WI38 (cell line): ENCODE measurements around the gene WWC2.

Source experiments
- H3K4me3 ChIP-seq: 2 replicates; pipeline ENCODE4 v1.5.1; 2011; ENCODE audit warnings: low read depth, mild to moderate bottlenecking, control low read depth, low read length
- TF ChIP-seq, protein P1 (sequence below): IDR thresholded peaks from 2 replicates; pipeline ENCODE4 v1.5.1; 2012; ENCODE audit warnings: low read depth, mild to moderate bottlenecking, control low read depth, low read length

Gene WWC2

DNA sequence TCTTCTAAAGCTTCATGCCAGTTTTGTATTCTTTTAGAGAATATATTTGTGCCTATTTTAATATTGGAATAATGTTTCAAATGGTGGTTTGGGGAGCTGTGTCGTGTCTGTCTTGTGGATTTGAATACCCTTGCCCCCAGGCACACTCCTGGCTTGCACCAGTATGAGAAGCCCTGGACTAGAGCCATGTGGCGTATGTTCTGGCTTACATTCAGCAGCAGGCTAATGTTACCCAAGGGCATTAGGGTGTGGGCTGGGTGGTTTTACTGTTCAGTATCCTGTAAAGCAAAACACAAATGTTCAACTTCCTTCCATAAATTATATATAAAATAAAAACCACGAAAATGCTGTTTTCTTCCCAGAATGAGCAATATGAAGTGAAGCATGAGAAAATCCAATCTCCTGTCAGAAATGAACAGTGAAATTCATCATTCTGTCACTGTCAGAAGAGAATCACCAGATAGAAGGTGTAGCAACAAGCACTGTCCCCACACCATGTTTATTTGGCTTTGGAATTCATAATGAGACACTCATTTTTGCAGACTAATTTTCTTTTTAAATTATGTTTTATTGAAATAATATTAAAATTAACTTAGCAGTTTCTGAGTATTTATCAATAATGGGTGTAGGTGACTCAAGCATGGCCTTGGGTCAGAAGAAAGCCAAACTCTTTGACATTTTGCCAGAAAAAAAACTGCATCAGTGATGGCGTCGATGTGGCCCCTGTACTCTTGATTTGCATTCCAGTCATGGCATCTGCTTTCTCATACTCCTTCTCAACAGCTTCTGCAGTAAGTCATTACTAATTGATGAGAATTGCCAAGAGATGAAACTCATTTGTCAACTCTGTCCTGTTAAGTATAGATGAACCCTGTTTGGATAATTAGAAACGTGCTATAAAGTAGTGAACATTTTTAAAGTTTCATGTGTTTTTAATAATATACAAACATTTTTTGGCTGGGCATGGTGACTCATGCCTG, 43.8 kb downstream of the WWC2 start:
- no peak overlapping the region for H3K4me3 ChIP-seq
- TF ChIP-seq, protein P1, sequence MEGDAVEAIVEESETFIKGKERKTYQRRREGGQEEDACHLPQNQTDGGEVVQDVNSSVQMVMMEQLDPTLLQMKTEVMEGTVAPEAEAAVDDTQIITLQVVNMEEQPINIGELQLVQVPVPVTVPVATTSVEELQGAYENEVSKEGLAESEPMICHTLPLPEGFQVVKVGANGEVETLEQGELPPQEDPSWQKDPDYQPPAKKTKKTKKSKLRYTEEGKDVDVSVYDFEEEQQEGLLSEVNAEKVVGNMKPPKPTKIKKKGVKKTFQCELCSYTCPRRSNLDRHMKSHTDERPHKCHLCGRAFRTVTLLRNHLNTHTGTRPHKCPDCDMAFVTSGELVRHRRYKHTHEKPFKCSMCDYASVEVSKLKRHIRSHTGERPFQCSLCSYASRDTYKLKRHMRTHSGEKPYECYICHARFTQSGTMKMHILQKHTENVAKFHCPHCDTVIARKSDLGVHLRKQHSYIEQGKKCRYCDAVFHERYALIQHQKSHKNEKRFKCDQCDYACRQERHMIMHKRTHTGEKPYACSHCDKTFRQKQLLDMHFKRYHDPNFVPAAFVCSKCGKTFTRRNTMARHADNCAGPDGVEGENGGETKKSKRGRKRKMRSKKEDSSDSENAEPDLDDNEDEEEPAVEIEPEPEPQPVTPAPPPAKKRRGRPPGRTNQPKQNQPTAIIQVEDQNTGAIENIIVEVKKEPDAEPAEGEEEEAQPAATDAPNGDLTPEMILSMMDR = no peak

DNA sequence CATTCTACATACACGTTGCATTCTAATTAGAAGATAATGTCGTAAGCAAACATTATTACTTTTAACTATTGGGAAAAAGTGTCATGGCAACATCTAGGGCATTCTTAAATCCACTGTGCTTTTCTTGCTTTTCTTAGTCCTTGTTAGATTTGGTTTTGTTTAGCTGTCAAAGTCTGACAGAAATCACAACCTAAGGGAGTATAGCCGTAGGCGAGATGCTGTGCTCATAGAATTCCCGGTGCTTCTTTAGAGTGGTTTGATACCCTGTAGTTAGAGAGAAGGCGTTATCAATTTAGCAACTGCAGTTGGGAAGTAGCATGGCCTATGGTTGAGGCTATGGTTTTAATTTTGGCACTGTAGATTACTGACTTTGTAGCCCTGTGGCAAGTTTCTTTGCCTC, 45.7 kb downstream of the WWC2 start:
- TF ChIP-seq, protein P1 = no peak
- H3K4me3 ChIP-seq = no peak overlapping the region

DNA sequence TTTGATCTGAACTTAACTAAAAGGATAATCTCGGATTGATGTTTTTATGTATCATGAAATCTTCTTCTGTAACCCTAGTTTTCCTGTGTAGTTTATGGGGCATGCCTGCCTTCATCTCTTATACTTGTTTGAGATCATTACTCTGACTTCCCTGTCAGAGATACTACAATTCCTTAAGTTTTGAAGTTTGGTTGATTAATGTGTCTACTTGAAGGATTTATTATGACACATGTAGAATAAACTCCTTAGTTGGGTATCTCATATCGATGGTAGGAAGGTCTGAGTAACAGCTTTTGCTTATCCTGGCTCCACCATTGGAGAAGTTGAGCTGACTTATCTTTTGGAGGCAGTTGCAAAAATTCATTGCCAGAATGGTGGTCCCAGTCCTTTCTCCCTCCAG, 46.7 kb downstream of the WWC2 start:
- TF ChIP-seq, protein P1 = no peak
- no peak overlapping the region for H3K4me3 ChIP-seq

DNA sequence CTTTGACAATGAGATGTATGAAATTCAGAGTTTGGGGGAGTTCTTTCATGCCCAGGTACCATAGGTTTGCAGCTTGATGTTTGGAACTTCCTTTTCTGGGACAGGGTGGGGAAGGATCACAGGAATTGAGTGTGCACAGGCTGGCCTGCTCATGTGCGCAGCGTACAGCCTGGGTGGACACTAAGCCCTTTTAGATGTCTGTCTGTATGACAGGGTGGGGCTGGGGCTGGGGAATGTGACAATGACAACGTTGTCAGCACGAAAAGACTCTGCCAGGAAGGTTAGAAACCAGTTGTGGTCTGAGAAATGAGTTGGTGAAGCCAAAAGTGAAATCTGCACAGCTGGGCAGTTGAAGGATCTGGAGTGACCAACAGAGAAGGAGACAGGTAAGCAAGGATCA, 47.4 kb downstream of the WWC2 start:
- no peak overlapping the region for H3K4me3 ChIP-seq
- TF ChIP-seq, protein P1 = no peak

DNA sequence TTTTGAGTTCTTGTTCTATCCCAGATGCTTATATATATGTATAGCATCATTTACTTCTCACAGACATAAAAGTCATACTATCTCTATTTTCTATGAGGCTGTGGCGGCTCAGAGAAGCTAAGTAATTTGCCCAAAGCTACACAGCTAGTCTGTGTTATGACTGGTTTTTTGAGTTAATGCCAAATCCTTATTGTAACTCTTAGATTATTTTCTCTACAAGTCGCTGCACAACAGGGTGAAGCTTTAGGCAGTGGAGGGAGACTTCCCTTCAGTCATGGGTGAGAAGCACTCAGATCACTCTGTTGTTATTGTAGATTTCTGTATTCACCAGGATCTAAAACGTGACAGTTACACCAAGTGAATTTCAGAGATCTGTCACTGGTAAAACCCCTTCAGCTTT, 48.1 kb downstream of the WWC2 start:
- TF ChIP-seq, protein P1 = no peak

DNA sequence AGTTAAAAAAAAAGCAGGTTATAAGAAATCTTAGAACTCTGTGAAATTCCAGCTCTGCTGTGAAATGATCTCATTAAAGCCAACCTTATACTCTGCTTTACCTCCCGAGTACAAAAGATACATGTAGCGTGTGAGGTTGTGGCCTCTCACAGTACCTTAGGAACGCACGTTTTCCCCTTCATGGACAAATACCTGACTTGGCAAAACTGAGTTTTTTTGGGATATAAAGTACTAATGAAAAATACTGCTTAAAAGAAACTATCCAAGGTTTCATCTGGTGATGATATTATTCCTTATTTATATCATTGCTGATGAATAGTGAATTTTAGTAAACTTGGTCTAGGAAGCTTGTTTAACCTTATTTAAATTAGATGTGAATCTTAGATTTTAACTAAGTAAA, 48.9 kb downstream of the WWC2 start:
- H3K4me3 ChIP-seq = no peak overlapping the region
- TF ChIP-seq, protein P1 = no peak

More for the DNA sequence above, 48.1 kb downstream of the WWC2 start:
- no peak overlapping the region for H3K4me3 ChIP-seq
